GM19395 (cell line): ENCODE measurements around the gene ARMC5.
A peak's percentile ranks its signal among the peaks of the same experiment; 100 is the strongest.

Experiments used
- ATAC-seq: cut with Tn5 transposase; IDR thresholded peaks from one replicate; pipeline ENCODE4 v1.9.1; 2021; ENCODE audit warnings: mild to moderate bottlenecking, moderate library complexity; ENCODE audit not compliant: unreplicated experiment

Gene ARMC5

GRCh38 chr16:31461201-31461920 is 2.1 kb downstream of the ARMC5 start:
- ATAC-seq: no peak

DNA sequence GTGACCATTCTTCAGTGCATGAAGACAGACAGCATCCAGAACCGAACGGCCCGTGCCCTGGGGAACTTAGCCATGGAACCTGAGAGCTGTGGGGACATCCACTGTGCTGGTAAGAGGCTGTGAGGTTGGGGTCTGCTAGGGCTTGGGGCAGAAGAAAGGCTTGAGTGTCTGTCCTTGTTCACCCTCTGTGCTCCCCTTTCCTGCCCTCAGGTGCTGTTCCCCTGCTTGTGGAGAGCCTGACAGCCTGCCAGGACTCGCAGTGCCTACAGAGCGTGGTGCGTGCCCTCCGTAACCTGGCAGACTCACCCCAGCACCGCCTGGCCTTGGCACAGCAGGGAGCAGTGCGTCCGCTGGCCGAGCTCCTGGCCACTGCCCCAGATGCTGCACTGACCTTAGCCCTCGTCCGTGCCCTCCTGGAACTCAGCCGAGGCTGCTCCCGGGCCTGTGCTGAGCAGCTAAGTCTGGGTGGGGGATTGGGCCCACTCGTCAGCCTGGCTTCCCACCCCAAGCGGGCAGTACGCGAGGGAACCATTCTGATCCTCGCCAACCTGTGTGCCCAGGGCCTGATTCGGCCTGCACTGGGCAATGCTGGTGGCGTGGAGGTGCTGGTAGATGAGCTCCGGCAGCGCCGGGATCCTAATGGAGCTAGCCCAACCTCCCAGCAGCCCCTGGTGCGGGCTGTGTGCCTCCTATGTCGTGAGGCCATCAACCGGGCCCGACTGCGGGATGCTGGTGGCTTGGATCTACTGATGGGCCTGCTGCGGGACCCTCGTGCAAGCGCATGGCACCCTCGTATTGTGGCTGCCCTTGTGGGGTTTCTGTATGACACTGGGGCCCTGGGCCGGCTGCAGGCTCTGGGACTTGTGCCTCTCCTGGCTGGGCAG is 2.9 kb downstream of the ARMC5 start:
- ATAC-seq: no peak

GRCh38 chr16:31464348-31464769 is 5.1 kb downstream of the ARMC5 start:
- no peak for ATAC-seq

DNA sequence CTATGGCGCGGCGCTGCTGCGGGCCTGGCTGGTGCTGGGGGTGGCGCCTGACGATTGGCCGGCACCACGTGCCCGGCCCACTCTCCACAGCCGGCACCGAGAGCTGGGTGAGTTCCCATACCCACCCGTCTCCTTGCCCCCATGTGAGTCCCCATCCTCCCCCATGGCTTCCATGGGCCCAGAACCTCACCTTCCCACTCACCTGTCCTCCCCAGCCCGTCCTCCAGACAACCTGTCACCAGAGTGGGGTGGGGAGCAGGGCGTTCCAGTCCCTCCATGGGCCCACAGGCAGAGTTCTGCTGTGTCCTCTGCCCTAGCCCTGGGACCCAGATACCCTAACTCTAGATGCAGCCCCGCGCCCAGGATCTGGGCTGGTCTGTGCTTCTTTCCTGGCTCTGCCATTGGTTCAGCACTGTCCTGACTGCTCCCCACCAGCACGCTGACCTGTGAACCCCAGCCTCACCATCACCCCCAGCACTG is 5.5 kb downstream of the ARMC5 start:
- no peak for ATAC-seq

DNA sequence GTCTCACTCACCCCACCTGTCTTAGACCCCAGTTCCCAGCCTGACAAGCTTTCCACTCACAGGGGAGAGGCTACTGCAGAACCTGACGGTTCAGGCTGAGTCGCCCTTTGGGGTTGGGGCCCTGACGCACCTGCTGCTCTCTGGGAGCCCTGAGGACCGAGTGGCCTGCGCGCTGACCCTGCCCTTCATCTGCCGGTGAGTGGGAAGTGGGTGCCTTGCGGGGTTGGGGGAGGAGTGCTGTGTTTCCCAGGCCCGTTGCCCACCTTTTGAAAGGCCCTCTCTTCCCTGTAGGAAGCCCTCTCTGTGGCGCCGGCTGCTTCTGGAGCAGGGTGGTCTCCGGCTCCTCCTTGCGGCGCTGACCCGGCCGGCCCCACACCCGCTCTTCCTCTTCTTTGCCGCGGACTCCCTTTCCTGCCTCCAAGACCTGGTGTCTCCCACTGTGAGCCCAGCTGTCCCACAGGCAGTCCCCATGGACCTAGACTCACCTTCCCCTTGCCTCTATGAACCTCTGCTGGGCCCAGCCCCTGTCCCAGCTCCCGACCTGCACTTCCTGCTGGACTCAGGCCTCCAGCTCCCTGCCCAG is 6.6 kb downstream of the ARMC5 start:
- ATAC-seq: no peak

DNA sequence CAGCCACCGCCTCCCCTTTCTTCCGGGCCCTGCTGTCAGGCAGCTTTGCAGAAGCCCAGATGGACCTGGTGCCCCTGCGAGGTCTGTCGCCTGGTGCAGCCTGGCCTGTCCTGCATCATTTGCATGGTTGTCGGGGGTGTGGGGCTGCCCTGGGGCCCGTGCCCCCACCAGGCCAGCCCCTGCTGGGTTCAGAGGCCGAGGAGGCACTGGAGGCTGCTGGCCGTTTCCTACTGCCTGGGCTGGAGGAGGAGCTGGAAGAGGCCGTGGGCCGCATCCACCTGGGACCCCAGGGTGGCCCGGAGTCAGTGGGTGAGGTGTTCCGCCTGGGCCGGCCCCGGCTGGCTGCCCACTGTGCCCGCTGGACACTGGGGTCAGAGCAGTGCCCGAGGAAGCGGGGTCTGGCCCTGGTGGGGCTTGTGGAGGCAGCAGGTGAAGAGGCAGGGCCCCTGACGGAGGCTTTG is 7.1 kb downstream of the ARMC5 start:
- ATAC-seq: no peak

GRCh38 chr16:31467151-31467773 is 8.0 kb downstream of the ARMC5 start:
- peak; percentile 63 for ATAC-seq

DNA sequence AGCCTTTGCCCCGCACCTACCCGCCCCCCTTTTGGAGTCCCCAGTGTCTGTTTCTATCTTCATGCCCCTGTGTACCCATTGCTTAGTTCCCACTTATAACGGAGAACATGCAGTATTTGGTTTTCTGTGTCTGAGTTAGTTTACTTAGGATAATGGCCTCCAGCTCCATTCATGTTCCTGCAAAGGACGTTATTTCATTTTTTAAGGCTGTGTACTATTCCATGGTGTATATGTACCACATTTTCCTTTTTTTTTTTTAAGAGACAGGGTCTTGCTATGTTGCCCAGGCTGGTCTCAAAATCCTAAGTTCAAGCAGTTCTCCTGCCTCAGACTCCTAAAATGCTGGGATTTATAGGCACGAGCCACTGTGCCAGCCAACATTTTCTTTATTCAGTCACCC is 8.6 kb downstream of the ARMC5 start:
- no peak for ATAC-seq

- ATAC-seq: no peak
Measured at GRCh38 chr16:31470615-31471014, 11.3 kb downstream of the ARMC5 start.

DNA sequence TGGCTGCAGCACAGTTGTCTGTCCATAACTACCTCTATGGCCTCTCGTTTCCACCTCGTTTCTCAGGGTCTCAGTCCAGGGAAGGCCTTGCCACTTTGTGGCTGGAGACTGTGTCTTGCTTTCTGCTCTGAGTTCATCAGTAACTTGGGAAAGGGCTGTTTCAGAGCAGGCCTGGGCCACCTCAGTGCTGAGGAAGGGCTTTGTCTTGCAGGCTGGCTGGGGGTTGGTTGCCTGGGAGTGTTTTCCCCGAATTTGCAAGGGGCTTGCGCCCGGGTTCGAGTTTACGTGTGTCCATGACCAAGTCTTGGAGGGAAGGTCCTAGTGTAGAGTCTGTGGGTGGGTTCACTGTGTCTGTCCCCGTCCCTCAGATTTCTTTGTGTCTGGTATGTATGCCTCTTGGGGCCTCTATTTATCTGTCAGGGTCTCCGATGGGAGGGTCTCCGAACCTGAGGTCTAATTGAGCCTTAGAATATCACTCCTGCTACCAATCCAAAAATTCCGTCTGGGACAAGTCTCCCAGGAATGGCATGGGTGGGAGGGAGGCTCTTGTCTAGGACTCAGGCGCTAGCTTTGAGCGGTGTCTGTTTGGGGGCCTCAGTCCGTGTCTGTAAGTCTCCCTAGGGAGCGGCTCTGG is 12.1 kb downstream of the ARMC5 start:
- no peak for ATAC-seq

DNA sequence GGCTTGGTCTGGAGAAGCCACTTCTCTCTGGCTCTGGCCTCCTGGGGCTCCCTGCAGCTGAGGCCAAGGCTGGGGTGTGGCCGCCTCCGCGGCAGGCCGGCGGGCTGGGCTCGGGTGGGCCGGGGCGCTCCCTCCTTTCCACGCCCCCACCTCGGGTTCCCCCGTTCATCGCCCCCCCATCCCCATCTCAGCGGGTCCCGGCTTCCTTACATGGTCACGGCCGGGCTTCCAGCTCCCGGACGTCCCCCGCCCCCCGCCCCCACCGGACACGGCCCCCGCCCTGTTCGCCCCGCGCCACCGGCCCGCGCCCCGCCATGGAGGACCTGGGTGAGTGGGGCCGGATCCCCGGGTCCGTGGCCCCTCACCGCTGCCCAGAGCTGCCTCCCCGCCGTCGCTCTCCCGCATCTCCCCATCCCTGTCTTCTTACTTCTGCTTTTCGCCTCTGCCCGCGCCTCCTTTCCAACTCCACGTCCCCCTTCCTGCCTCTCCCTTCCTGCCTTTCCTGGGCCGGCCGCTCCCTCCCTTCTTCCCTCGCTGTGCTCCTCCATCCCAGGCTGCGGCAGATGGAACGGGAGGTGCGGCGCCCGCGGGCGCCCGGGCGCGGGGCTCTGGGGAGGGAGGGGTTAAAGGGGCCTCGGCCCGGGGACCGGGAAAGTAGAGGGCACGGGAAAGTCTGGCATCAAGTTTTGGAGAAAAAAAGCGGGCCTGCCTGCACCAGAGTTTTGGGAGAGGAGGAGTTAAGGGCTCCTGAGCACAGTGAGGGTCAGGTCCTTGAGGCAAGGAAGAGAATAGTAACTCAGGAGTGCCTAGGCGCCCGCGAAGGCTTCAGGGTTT is 12.8 kb downstream of the ARMC5 start, which contains the start of gene TGFB1I1:
Gene TGFB1I1 (plus strand): TSS at position 278 of the 834 bp plus-strand sequence. CDS start 37 bp downstream, at position 315.
- no peak for ATAC-seq

DNA sequence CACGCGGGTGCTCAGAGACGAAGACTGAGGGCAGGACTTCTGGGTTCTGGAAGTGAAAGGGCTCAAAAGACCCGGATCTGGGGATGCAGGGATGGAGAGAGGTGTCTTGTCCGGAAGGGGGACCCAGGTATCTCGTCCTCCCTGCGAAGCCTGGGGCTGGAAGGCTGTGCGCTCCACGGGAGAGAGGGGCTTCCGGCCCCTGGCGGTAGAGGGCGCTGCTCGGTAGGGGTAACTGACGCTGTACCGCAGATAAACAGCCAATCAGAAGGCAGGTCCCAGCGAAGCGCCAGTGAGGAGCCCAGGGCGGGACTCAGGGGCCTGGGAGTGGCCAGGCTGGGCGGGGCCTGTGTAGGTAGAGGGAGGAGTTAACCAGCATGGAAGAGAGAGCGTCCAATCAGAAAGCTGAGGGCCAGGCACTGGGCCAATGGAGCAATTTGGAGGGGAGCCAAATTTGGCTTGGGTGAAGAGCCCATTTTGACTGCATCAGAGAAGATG is 13.5 kb downstream of the ARMC5 start:
- ATAC-seq: no peak

GRCh38 chr16:31473264-31473984 is 14.1 kb downstream of the ARMC5 start:
- ATAC-seq: no peak

DNA sequence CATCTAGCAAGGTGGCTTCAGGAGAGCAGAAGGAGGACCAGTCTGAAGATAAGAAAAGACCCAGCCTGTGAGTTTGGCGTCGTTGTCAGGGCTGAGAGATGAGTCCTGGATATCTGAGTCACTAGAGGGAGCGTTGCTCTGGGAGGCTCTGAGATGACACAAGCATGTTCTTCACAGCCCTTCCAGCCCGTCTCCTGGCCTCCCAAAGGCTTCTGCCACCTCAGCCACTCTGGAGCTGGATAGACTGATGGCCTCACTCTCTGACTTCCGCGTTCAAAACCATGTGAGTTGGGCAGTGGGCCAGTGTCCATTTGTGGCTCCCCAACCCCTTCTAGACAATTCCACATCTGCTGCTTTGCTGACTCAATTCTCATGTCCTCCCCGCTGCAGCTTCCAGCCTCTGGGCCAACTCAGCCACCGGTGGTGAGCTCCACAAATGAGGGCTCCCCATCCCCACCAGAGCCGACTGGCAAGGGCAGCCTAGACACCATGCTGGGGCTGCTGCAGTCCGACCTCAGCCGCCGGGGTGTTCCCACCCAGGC is 14.9 kb downstream of the ARMC5 start:
- no peak for ATAC-seq

DNA sequence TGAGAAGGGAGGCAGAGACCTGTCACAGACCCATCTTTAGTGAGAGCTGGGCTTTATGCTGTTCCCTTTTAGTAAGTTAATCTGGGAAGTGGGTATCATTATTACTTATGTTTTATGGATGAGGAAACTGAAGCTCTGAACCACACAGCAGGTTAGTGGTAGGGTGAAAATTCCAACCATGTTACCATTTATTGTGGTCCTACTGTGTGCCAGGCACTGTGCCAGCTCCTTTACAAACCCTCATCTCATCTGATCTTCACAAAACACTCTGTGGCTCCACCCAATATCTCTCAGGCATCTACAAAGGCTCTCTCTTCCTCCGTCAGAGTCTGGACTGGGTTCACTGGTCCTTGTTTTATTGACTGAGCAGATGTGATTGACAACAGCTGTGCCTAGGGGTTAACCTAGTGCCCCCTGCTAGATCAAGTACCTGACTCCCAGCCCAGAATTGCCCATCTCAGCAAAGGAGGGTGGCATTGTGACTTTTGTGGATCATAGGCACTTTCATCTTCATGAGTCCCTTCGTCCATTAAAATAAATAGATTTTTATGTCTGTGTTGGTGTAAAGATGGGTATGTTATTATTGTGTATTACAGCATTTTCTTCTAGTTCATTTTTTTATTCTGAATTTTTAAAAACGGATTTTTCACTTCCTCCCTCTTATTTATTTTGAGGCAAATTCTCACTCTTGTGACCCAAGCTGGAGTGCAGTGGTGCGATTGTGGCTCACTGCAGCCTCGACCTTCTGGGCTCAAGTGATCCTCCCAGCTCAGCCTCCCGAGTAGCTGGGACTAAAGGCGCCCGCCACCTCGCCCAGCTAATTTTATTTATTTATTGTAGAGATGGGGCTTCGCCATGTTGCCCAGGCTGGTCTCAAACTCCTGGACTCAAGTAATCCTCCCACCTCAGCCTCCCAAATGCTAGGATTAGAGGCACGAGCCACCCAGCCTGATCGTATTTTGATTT is 15.8 kb downstream of the ARMC5 start:
- ATAC-seq: no peak

DNA sequence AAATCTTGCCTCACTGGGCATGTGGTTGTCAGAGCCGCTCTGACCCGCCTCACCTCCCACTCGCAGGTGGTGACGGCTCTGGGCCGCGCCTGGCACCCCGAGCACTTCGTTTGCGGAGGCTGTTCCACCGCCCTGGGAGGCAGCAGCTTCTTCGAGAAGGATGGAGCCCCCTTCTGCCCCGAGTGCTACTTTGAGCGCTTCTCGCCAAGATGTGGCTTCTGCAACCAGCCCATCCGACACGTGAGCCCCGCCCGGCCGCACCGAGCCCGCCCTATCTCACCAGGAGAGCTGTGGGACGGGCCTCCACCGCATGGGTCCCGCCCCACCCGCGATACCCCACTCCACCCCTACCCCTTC is 16.6 kb downstream of the ARMC5 start:
- ATAC-seq: no peak
